ENCODE measurements around the gene PCNT.

Gene PCNT, protein sequence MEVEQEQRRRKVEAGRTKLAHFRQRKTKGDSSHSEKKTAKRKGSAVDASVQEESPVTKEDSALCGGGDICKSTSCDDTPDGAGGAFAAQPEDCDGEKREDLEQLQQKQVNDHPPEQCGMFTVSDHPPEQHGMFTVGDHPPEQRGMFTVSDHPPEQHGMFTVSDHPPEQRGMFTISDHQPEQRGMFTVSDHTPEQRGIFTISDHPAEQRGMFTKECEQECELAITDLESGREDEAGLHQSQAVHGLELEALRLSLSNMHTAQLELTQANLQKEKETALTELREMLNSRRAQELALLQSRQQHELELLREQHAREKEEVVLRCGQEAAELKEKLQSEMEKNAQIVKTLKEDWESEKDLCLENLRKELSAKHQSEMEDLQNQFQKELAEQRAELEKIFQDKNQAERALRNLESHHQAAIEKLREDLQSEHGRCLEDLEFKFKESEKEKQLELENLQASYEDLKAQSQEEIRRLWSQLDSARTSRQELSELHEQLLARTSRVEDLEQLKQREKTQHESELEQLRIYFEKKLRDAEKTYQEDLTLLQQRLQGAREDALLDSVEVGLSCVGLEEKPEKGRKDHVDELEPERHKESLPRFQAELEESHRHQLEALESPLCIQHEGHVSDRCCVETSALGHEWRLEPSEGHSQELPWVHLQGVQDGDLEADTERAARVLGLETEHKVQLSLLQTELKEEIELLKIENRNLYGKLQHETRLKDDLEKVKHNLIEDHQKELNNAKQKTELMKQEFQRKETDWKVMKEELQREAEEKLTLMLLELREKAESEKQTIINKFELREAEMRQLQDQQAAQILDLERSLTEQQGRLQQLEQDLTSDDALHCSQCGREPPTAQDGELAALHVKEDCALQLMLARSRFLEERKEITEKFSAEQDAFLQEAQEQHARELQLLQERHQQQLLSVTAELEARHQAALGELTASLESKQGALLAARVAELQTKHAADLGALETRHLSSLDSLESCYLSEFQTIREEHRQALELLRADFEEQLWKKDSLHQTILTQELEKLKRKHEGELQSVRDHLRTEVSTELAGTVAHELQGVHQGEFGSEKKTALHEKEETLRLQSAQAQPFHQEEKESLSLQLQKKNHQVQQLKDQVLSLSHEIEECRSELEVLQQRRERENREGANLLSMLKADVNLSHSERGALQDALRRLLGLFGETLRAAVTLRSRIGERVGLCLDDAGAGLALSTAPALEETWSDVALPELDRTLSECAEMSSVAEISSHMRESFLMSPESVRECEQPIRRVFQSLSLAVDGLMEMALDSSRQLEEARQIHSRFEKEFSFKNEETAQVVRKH (N-terminal part only)

DNA sequence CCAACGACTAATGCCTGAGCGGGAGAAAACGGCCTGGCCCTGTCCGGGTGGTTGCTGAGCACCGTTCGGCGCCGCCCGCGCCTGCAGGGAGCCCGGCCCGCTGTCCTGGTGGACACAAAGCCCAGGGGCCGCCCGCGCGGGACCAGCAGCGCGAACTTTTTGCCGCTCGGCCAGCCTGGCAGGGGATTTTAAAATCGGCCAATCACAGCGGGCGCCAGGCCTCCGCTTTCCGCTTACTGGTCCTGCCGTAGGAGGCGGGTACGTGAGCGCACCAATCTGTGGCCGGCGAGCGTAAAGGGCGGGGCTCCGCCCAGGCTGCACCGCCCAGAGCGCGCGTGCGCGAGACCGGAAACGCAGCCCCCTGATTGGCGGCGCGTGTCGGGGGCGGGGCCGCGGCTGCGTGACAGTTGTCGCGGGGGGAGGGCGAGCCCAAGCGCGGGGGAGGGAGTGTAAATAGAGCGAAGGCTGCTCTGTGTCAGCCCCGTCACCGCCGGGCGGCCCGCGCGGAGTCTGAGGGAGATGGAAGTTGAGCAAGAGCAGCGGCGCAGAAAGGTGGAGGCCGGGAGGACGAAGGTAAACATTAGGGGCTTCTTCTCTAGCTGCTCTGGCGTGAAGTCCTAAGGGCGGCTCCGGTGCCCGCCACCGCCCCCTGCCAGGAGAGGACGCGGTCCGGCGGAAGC lies at the start of gene PCNT, which contains the start of gene C21orf58:
TSS of gene PCNT (plus strand) at position 447 of the 680 bp plus-strand sequence. CDS start at position 520, 73 bp downstream.
TSS of gene C21orf58 (minus strand) at position 161 of the 680 bp plus-strand sequence. CDS start 1,132 bp downstream, outside the sequence.
- Mint-ChIP-seq H3K4me3 (peak within 1 kb of the TSS; percentile 98), H3K27me3 (ENCODE audit: low read depth) (no peaks in the 10 kb centered on the region), H3K36me3 (ENCODE audit: low read depth) (peaks cover 20% of the 10 kb centered on the region), H3K4me1 (ENCODE audit: low read depth) (peaks cover 37% of the 10 kb centered on the region), H3K9me3 (no peaks in the 10 kb centered on the region), H3K27ac (peak within 1 kb of the TSS; percentile 98)

DNA sequence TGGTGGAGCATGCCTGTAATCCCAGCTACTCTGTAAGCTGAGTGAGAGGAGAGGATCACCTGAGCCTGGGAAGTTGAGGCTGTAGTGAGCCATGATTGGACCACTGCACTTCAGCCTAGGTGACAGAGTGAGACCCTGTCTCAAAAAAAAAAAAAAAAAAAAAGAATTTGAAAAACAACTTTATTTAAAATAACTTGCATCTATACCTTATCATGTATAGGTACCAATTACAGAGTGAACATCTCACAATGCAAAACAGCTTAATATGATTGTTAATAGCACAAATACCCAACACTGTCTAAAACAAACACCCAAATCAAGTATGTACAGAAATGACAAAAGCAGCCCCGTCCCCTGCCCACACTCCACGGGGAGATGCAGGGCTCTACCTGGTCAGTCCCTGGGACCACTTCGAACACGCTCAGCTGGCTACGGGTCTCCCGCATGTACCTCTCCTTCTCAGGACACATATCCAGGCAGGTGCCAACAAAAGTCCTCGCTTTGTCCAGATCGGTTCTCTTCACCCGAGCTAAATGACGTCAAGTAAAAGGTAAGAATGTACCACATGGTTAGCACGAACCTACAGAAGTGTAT lies 49.1 kb upstream of the PCNT start:
- Mint-ChIP-seq H3K9me3 (no peaks in the 10 kb centered on the region), H3K27me3 (ENCODE audit: low read depth) (no peaks in the 10 kb centered on the region), H3K27ac (no peak overlapping the region), H3K36me3 (ENCODE audit: low read depth) (peaks cover 44% of the 10 kb centered on the region), H3K4me3 (no peak overlapping the region), H3K4me1 (ENCODE audit: low read depth) (peaks cover 2% of the 10 kb centered on the region)

GRCh38 chr21:46284077-46284644 lies 39.8 kb upstream of the PCNT start:
- peaks cover 37% of the 10 kb centered on the region for H3K4me1 Mint-ChIP-seq (ENCODE audit: low read depth)
- peak overlapping the region; percentile 53 for H3K27ac Mint-ChIP-seq
- peaks cover 40% of the 10 kb centered on the region for H3K36me3 Mint-ChIP-seq (ENCODE audit: low read depth)

DNA sequence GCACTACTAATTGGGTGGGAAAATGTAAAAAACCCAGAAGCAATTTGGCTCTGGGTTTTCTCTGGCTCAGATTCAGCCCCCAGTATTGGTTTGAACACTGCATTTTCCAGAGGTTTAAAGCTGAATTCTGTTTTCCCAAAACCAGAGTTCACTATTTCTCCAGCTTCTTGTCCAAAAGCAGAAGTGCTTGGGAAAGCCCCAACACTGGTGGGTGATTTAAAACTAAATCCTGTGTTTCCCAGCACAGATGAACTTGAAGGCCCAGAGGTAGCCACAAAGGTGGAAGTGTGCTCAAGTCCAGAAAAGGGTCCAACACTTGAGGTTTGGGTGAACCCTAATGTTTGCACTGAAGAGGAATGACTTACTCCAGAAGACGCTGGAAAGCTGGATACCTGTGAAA lies 39.2 kb upstream of the PCNT start:
- Mint-ChIP-seq H3K4me1 (ENCODE audit: low read depth) (peaks cover 39% of the 10 kb centered on the region), H3K27me3 (ENCODE audit: low read depth) (no peaks in the 10 kb centered on the region), H3K27ac (peak overlapping the region; percentile 89), H3K4me3 (peak overlapping the region; percentile 100), H3K9me3 (no peaks in the 10 kb centered on the region), H3K36me3 (ENCODE audit: low read depth) (peaks cover 38% of the 10 kb centered on the region)

More at GRCh38 chr21:46284077-46284644, 39.8 kb upstream of the PCNT start:
- Mint-ChIP-seq H3K4me3 (peak overlapping the region; percentile 75), H3K27me3 (ENCODE audit: low read depth) (no peaks in the 10 kb centered on the region), H3K9me3 (no peaks in the 10 kb centered on the region)

DNA sequence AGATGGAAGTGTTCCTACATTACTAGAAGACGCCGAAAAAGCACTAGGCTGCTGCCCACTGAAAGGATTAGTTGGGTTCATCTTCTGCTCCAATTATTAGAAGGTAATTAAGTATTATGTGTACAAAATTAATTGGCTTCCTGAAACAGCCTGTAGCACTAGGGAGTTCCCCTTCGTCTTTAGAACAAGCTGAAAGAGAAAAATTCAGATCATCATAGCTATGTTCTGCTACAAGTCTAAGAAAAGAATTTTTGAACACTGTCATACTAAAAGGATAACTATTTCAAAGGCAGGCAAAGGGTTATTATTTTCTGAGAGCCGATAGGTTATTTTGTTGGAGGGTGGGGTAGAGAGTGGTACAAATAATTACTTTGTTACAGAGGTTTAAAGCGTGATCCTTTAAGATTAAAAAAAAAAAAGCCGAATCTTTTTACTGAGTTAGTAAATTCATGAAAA lies 38.7 kb upstream of the PCNT start, which contains the start of gene MCM3AP:
TSS of gene MCM3AP (minus strand) at position 406 of the 456 bp plus-strand sequence. CDS start at position 81, 325 bp downstream.
- H3K27ac Mint-ChIP-seq: peak within 1 kb of the TSS; percentile 100
- H3K4me1 Mint-ChIP-seq (ENCODE audit: low read depth): peaks cover 40% of the 10 kb centered on the region
- no peaks in the 10 kb centered on the region for H3K9me3 Mint-ChIP-seq
- H3K36me3 Mint-ChIP-seq (ENCODE audit: low read depth): peaks cover 34% of the 10 kb centered on the region
- H3K4me3 Mint-ChIP-seq: peak within 1 kb of the TSS; percentile 100
- no peaks in the 10 kb centered on the region for H3K27me3 Mint-ChIP-seq (ENCODE audit: low read depth)

GRCh38 chr21:46285761-46286647 lies 38.0 kb upstream of the PCNT start, which contains the start of gene YBEY:
TSS of gene YBEY (plus strand) at chr21:46286342. CDS start at chr21:46286914, 572 bp downstream.
- Mint-ChIP-seq H3K4me1 (ENCODE audit: low read depth) (peaks cover 43% of the 10 kb centered on the region), H3K36me3 (ENCODE audit: low read depth) (peaks cover 31% of the 10 kb centered on the region), H3K4me3 (peak within 1 kb of the TSS; percentile 100), H3K27ac (peak within 1 kb of the TSS; percentile 100), H3K27me3 (ENCODE audit: low read depth) (no peaks in the 10 kb centered on the region), H3K9me3 (no peaks in the 10 kb centered on the region)

DNA sequence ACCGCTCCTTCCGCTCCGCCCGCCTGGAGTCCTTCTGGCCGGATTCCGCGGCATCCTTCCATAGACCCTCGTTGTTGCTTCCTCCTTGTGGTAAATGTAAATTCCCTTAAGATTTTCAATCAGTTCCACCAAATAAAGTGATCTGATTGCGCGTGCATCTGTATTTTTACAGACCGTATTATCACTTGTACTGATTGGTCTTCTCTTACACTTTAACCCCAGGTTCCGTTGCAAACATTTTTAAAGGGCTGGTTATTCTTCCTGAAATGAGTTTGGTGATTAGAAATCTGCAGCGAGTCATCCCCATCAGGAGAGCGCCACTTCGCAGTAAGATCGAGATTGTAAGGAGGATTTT lies 37.3 kb upstream of the PCNT start:
- H3K9me3 Mint-ChIP-seq: no peaks in the 10 kb centered on the region
- peaks cover 32% of the 10 kb centered on the region for H3K36me3 Mint-ChIP-seq (ENCODE audit: low read depth)
- H3K27me3 Mint-ChIP-seq (ENCODE audit: low read depth): no peaks in the 10 kb centered on the region
- peak overlapping the region; percentile 100 for H3K27ac Mint-ChIP-seq
- peak overlapping the region; percentile 100 for H3K4me3 Mint-ChIP-seq
- peaks cover 47% of the 10 kb centered on the region for H3K4me1 Mint-ChIP-seq (ENCODE audit: low read depth)

DNA sequence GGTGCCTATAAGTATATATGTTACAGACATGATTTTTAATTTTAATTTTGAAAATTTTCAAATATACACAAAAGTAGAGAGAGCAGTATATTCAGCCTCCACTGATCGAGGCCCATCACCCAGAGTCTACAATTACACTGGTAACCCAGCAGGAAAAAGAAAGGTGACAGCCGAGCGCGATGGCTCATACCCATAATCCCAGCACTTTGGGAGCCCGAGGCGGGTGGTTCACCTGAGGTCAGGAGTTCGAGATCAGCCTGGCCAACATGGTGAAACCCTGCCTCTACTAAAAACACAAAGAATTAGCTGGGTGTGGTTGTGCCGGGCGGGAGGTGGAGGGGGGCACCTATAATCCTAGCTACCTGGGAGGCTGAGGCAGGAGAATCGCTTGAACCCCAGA lies 36.4 kb upstream of the PCNT start:
- H3K36me3 Mint-ChIP-seq (ENCODE audit: low read depth): peaks cover 38% of the 10 kb centered on the region
- H3K9me3 Mint-ChIP-seq: no peaks in the 10 kb centered on the region
- peaks cover 47% of the 10 kb centered on the region for H3K4me1 Mint-ChIP-seq (ENCODE audit: low read depth)
- no peaks in the 10 kb centered on the region for H3K27me3 Mint-ChIP-seq (ENCODE audit: low read depth)
- H3K27ac Mint-ChIP-seq: peak overlapping the region; percentile 100
- no peak overlapping the region for H3K4me3 Mint-ChIP-seq

DNA sequence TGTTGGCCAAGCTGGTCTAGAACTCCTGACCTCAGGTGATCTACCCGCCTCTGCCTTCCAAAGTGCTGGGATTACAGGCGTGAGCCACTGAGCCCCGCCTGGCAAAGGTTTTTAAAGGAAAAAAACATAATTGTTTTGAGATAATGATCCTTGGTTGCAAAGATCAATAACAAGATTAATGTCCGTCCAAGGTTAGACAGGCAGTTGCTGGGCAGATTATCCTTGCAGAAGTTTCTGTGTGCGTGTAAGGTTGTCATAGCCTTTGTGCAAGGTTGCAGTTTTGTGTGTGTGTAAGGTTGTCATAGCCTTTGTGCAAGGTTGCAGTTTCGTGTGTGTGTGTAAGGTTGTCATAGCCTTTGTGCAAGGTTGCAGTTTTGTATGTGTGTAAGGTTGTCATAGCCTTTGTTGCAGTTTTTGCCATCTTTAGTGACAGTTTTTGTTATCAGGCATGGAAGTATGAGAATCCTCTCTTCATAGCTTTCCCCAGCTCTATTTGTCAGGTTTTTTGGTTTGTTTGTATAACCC lies 34.2 kb upstream of the PCNT start:
- Mint-ChIP-seq H3K4me1 (ENCODE audit: low read depth) (peaks cover 33% of the 10 kb centered on the region), H3K27ac (no peak overlapping the region), H3K9me3 (no peaks in the 10 kb centered on the region), H3K27me3 (ENCODE audit: low read depth) (no peaks in the 10 kb centered on the region), H3K4me3 (no peak overlapping the region), H3K36me3 (ENCODE audit: low read depth) (peaks cover 25% of the 10 kb centered on the region)

DNA sequence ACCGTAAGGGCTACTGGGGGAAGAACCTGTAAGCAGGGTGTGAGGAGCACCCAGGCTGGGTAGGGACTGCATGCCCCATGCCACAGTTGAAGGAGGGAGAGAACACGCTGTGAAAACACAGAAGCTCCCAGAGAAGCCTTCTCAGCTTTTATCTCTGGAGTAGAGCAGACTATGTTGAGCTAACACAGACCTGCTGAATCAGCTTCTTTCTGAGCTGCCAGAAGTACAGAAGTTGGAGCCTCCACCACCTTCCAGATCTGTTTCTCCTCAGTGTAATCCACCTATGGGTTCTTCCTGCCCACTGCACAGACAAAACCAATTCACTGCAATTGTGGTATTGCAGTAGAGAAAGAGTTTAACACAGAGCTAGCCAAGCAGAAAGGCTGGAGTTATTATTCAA lies 32.4 kb upstream of the PCNT start:
- no peaks in the 10 kb centered on the region for H3K9me3 Mint-ChIP-seq
- H3K27ac Mint-ChIP-seq: no peak overlapping the region
- peaks cover 19% of the 10 kb centered on the region for H3K36me3 Mint-ChIP-seq (ENCODE audit: low read depth)
- H3K4me1 Mint-ChIP-seq (ENCODE audit: low read depth): peaks cover 38% of the 10 kb centered on the region
- H3K4me3 Mint-ChIP-seq: no peak overlapping the region
- H3K27me3 Mint-ChIP-seq (ENCODE audit: low read depth): no peaks in the 10 kb centered on the region

- Mint-ChIP-seq H3K9me3 (no peaks in the 10 kb centered on the region), H3K27me3 (ENCODE audit: low read depth) (no peaks in the 10 kb centered on the region), H3K36me3 (ENCODE audit: low read depth) (peaks cover 15% of the 10 kb centered on the region), H3K4me1 (ENCODE audit: low read depth) (peaks cover 27% of the 10 kb centered on the region), H3K4me3 (no peak overlapping the region), H3K27ac (no peak overlapping the region)
Observed at GRCh38 chr21:46294647-46295176, 29.2 kb upstream of the PCNT start.
